Stimulated activated CD4-positive, alpha-beta T cell treated with anti-CD3 and anti-CD28 coated beads, Interleukin-1b, Interleukin-23, amount 100 ng/mL, for 48 hours (primary cell): Measurements from ENCODE around the gene CCL27.

ENCODE experiments used
- DNase-seq: peaks from one replicate; pipeline ENCODE4 v3.0.0-alpha.2; 2020

Gene CCL27

DNA sequence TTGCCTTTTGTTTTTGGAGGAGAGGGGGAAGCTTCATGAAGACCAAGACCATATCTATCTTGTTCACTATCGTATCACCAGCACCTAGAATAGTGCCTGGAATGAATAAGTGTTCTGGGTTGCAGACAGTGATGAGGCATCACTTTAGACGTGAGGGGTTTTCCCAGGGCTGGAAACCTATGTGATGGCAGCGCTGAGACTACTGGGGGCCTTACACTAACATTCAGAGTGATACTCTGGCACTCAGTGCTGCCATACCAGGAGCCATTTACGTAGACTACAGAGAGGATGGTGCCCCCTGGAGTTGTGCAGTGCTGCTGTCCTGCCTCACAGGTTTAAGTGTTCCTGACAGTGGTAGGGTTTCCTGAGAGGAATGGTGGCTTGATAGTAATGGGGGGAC is 21.7 kb upstream of the CCL27 start:
- DNase-seq: peak; percentile 69

DNA sequence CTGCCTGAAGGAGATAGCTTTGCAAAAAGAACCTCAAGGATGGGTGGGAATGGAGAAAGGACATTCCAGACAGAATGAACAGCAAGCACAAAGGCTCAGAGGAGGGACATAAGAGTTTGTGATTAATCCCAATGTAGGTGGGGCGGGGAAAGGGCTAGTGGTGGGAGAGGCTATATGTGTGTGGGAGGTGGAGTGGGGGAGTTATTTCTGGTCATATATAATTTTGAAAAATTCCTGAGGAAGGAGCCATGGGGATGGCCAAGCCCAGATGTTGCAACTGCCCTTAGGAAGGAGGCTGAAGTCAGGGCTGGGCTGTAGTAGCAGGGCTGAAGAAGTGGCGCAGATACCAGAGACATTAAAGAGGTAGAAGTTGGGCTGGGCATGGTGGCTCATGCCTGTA is 13.4 kb upstream of the CCL27 start:
- DNase-seq: no peak

DNA sequence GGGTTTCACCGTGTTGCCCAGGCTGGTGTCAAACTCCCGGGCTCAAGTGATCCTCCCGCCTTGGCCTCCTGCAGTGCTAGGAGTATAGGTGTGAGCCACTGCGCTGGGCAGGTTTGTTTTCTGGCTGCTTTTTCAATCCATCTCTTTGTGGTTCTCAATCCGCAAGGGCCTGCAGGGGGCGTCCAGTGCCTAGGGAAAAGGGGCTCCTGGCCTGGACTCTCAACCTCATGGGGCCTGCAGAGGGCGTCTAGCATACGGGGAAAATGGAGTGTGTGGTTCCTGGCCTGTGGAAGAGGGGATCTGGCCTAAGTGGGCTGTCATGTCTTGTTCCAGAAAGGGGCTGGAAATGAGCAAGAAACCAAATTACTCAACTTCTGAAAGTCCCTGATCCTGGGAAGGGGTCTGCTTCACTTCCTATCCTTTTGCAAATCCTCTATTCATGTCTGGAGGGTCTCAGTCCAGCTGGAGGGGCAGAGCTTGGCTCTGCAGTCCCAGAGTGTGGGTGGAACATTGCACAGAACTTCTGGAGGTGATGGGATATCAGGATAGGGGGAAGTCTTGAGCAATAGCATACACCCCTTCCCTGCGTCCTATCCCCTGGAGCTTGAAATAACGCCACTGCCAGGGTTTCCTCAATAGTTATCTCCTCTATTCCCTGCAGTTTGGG is 12.7 kb upstream of the CCL27 start:
- peak; percentile 70 for DNase-seq

DNA sequence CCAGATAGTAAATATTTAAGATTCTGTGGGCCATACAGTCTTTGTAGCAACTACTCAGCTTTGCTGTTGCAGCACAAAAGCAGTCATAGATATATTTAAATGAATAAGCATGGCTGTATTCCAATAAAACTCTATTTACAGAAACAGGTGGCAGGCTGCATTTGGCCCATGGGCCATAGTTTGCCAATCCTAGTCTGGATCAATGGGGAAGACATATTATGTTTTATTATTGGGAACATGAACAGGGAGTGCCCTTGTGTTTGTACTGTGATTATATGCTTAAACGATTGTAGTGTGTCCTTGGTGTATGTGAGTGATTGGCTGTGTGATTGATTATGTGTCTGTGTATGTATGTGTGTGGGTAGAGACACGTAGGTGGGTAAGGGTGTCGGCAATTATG is 12.0 kb upstream of the CCL27 start:
- DNase-seq: no peak

DNA sequence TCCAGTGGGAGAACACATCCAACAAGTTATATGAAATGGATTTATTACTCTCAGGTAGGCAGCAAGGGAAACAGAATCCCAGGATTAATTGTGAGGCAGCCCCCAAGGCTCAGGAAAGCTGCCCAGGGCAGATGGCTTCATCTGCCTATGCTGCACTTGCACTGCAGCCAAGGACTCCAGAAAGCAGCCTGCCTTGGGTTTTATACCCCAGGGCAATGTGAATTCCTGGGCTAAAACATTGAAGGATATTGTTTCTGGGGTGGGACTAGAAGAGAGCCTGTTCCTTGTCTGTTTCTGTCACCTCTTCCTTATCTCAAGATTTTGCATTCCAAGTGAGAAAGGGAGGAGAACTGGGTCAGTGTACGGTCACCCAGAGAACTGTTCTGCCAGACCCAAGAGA is 8.8 kb upstream of the CCL27 start:
- DNase-seq: no peak

DNA sequence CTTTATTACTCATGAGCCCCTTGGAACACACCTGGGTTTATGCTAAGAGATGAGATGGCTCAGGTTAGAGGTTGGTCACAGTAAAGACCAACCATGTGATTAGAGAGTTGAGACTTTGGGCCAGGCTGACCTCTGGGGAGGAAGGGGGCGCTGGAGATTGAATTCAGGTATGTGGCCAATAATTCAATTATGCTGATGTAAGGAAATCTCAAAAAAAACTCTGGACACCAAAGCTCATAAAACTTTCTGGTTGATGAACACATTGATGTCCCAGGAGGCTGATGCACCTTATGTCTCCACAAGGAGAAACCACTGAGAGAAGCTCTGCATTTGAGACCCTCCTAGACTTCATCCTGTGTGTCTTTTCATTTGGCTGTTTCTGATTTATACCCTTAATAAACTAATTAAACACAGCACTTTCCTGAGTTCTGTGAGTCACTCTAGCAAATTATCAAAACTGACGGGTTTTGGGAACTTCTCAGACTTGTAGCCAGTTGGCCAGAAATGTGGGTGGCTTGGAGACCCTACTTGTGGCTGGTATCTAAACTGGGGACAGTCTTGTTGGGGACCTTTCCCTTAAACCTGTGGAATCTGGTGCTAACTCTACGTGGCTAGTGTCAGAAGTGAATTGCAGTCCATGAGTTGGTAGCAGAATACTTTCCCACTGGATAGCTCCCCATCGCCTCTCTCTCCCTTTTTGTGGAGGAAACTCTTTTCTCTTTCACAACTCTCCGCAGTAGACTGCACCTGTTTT is 7.5 kb upstream of the CCL27 start:
- DNase-seq: no peak

DNA sequence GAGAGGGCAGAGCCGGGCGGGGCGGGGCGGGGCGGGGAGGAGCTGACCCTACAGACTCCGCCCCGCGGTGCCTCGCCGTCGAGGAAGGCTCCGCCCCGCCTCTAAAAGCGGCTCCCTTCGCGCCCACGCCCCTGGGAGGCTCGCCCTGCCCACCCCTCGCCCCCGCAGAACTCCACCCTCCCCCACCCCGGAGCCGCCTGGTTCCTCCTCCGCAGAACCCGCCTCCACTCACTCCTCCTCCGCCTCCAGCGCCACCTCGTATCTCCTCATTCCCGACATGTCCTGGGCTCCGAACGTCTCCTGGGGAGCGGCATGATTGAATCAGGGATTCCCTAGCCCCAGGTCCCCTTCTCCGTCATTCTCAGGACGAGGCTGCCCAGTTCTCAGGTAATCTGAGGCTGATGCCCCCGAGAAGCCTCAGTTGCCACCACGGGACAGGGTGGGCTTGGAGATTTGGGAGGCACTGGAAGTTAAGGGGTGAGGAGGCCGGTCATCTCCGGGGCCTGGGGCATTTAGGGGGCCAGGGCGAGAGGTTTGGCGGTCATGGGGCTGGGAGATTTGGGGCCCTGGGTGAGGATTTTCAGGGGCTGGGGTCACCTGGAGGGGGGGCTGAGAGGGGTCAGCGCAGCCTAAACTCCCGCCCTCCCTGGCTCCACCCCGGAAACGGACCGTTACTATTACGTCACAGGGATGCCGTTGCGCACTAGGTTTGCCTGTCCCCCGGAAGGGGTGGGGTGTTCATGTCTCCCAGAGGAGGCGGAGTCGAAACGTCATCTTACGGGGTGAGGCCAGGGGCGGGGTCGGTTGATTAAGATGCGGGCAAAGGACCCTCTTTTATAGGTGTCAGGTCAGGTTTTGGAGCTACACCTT is 3.2 kb upstream of the CCL27 start:
- peak; percentile 89 for DNase-seq

DNA sequence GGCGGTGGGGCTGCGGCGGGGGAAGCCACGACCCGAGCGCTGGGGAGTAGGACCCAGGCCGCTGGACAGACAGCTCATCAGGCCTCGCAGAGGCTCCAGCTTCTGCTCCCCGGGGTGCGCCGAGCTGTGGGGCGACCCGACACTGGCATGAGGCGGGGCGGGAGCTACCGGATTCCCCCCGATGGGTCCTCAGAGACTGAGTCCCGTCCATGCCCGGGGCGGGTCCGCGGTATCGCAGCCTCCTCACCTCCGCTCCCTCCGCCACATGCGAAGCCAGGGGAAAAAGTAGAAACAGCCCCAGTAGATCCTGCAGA is 2.6 kb upstream of the CCL27 start:
- DNase-seq: no peak

DNA sequence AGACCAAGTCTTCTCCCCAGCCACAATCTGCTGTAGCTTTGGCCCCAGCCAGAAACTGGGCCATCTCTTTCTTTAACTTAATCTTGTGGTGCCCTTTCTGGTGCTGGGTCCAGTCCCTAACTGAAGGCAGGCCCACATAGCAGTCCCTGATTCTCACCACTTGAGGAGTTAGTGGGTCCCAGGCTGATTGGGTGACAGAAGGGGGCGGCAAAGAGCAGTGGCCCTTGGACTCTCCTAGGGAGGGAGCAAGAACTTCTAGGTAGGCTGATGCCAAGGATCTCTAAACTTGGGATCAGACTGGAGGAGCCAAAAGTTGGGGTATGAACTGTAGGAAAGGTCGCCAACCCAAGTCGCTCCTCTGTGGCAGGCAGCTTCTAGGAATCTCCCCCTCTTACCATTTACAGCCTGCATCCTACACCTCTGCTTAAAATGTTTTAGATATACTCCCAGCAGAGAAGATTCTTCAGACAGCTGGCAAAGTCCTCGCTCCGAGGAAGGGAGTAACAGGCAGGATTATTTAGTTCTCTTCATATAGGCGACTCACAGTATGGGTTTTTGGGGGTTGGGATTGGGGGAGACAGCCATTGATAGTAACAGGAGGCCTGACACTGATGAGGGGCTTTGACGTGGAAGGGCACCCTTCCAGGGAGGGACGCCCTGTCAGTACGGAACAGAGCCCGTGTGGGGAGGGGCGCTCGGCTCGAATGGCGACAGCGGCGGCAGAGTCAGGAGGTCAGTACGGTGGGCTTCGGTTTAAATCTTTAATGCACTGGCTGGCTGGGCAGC is 2.0 kb upstream of the CCL27 start:
- DNase-seq: peak; percentile 75

DNA sequence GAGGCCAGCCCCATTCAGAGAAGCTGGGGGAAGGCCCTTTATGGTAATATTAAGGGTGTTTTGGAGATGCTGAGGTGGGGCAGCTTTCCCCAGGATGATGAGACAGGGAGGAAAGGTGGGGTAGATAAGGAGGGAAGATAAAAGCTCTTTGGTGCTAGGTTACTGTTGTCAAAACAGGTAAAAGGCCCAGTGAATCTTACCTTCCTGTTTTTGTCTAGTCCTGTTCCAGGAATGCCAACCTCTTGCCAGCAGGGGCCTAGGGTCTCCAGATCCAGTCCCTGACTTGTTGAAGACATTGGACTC is 797 bp upstream of the CCL27 start:
- no peak for DNase-seq

DNA sequence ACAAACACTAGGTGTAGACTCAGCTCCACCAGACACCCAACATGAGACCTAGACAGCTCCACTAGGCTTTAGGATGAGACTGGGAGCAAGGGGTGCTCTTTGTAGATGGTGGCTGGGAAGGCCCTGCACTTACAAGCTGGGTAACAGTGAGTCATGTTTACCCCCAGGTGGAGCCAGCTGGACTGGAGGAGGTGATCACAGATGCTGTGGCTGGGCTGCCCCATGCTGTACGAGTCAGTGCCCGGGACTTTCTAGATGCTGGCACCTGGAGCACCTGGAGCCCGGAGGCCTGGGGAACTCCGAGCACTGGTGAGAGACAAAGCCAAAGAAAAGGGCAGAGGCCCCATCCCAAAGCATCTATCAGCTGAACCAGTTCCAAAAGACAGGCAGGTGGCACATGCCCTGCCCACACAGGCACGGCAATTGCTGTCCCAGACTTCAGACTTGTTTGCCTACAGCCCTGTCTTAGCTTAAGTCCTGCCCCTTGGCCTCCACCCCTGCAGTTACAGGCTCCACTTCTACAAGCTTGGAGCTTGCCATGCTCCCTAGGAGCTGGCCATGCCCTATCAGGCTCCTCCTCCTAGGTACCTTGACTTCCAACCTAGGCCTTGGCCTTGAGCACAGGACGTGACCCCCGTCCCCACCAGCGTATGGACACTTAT is 2.7 kb downstream of the CCL27 start:
- DNase-seq: no peak

DNA sequence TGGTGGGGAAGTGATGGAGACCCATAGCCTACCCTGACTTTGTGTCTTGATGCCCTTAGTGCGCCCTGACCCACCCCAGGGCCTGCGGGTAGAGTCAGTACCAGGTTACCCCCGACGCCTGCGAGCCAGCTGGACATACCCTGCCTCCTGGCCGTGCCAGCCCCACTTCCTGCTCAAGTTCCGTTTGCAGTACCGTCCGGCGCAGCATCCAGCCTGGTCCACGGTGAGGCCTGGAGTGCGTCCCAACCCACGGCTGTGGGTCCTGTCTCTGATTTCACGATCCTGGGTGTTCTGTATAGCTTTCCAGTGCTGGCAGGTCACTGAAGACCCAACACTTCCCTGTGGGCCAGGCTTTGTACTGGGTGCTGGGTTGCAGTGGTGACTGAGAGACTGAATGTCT is 4.0 kb downstream of the CCL27 start:
- DNase-seq: no peak

DNA sequence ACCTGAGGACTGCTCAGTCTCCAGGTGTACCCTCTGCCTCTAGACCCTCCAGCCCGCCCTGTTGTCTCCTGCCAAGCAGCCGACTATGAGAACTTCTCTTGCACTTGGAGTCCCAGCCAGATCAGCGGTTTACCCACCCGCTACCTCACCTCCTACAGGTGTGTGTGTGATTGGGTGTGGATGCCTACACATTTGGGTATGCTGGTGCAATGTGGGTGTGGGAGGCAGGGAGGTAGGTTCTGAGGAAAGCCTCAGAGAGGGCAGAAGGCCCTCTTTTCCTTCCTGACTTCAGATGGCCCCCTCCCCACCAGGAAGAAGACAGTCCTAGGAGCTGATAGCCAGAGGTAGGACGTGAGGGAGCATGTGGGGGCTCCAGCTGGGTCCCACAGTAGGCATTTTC is 5.5 kb downstream of the CCL27 start:
- no peak for DNase-seq

DNA sequence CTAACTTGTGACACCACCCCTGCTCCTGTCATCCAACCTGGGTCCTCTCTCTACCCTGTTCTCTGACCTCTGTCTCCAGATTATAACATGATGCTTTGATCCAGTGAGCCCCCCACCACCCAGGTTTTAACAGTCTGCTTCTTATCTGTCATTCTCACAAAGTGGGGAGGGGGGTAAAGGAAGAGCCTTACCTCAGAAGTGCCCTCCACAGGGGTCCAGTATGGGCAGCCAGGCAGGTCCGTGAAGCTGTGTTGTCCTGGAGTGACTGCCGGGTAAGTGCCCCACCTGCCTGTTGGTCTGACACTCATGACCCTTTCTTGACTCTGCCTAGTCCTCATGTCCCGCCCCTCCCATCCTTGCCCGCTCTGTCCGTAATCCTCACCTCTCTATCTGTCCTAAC is 7.1 kb downstream of the CCL27 start:
- no peak for DNase-seq

DNA sequence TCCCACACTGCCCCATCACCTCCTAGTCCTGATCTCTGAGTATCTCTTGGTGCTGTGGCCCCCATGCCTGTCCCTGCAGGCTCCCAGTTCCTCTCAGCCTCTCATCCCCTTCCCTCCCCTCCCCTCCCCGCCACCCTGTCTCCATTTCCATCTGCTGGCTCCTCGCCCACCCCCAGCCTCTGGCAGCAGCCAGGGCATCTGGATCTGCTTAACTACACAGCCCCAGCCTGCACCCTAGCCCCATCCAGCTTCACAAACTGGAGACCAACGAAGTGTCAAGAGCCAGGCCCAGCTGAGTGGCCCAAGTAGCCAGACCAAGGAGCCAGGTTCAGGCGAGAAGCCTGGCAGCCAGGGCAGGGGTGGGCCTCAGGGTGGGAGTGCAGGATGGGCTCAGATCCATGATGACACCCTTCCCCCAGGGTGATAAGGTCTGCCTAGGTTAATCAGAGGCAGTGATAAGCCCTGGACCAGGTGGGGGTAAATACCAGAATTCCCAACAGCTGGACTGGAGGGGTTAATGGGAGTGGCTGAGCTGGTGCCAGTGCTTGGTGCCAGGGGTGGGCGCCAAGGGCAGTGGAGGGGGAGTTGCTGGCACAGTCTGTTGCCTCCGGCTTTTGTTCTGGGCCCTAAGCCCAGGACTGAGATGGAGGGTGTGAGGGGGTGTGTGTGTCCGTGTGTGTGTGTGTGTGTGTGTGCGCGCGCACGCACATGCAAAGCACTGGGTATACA is 8.0 kb downstream of the CCL27 start:
- no peak for DNase-seq

DNA sequence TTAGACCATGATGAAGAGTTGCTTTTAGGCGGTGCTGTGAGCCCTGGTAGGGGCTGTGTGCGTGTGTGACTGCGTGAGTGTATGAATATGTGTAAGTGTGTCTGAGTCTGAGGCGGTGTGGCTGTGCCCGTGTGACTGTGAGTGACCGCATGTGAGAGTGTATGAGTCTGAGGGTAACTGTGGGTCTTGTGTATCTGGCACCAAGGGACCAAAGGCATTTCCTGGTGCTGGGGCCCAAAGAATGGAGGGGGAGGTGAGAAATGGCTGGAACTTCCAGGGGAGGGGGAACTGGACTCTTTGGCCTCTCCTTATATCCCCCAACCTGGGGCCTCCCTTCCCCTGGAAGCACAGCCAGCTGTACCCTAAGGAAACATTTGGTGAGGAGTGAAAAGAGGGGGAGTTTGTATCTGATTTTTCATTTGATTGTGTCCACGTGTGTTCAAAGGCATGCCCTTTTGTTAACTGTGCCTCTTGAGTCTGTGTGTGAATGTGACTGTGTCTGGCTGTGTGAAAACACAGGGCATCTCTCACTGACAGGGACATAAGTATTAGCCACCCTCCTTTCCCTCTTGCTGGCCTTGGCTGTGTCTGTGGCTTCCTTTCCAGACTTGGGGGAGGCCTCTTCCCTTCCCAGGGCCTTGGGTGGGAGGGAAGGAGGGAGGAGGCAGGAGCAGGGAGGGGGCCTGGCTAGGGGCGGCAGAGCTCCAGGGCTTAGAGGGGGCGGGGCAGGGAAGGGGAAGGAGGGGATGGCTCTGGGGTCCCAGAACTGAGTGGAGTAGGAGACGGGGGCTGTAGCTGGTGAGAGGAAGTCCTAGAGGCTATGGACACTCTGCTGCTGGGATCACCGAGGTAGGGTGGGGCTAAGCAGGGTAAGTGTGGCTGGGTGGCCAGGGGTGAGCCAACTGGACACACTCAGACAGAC is 9.0 kb downstream of the CCL27 start:
- DNase-seq: no peak

DNA sequence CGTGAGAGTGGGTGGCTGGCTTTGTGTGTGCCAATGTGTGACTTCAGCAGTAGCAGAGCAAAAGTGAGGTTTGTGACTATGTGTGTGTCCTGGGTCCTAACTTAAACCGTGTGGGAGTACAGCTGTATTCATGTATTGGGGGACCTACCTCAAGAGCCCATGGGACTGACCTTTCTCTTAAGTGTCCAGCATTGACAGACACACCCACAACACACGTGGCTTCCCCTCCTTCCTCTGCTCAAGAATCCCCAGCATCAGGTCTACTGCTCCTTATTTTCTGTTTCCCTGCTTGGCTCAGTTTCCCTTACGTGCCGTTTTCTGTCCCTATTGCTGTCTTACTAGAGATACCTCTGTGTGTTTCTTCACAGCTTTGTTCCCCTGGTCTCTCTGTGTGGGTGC is 9.9 kb downstream of the CCL27 start:
- DNase-seq: no peak

DNA sequence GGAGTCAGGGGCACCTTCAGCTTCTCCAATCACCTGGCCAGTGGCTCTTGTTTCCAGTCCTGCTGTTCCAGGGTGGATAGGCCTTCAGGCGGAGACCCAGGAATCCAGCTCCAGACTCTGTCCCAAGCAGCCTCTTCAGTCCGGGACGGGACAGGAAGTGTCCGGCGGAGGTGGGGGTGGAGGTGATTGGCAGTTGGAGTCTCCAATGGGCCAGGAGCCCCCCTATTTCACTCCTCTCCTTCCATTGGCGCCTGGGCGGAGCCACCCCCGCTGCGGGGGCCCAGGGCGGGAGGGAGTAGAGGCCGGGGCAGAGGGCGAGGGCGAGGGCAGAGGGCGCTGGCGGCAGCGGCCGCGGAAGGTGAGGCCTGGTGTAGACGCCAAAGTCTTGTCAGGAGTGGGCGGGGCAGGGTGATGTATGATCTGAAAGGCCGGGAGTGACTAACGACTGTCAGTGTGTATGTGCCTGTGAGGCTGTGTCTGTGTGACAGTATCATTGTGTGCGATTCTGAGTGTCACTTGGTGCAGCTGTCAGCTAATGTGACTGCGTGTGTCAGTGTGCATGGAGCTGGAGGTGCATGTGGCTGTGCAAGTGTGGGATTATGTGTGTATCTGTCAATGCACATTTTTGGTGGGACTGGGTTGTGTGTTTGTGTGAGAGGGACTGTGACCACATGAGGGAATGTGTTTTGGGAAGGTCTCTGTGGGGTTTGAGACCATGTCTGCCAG is 10.4 kb downstream of the CCL27 start, which contains the start of gene IL11RA:
IL11RA (plus strand) TSS at position 310 of the 726 bp plus-strand sequence. CDS start 3,033 bp downstream, outside the sequence.
- DNase-seq: peak; percentile 78

DNA sequence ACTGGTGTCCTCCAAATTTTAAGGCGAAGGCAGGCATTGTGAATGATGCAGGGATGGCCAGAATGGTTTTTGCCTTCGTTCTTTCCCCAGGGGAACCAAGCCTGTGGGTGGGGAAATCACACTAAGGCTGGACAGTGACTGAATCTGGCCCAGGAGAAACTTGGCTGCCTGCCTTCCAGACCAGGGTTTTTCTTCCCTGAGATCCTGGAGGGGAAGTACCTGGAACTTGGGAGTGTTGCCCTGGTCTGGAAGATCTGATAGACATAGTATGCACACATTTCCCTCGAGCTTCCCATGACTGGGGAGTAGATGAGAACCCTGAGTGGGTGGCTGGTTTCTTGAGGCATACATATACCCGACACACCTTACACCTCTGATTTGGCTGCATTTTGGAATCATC is 11.1 kb downstream of the CCL27 start:
- DNase-seq: no peak

DNA sequence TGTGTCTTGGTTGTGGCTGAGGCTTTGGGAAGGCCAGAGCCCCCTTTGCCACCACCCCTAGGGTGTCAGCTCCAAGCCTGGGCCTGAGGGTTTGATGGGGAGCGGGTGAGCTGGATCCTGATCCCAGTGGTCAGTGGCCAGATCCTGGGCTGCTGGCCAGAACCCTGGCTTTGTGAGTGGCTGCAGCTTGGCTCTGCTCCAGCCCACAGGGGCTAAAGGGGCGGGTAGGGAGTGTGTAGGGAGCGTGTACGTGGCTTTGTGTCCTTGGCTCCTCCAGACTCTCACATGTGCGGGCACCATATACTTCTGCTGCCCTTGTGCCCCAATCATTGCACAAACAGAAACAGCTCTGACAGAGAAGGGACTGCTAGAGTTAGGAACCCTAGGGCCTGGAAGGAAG is 11.6 kb downstream of the CCL27 start:
- DNase-seq: no peak
